Choroid plexus epithelial cell (primary cell): Measurements from ENCODE around the gene SMIM32.
A peak's percentile ranks its signal among the peaks of the same experiment; 100 is the strongest.

ENCODE experiments used
- DNase-seq: peaks from one replicate; pipeline ENCODE4 v3.0.0-alpha.2; 2010; ENCODE audit warnings: low read depth
- H3K4me3 ChIP-seq: 2 replicates; pipeline ENCODE4 v1.5.1; 2011; ENCODE audit warnings: low read depth, mild to moderate bottlenecking, control low read depth, low read length, moderate library complexity
- TF ChIP-seq, protein P1 (sequence below): conservative IDR thresholded peaks from 2 replicates; pipeline ENCODE4 v1.5.1; 2011; ENCODE audit warnings: low read depth, mild to moderate bottlenecking, control low read depth, inconsistent platforms, low read length, moderate library complexity

Gene SMIM32

DNA sequence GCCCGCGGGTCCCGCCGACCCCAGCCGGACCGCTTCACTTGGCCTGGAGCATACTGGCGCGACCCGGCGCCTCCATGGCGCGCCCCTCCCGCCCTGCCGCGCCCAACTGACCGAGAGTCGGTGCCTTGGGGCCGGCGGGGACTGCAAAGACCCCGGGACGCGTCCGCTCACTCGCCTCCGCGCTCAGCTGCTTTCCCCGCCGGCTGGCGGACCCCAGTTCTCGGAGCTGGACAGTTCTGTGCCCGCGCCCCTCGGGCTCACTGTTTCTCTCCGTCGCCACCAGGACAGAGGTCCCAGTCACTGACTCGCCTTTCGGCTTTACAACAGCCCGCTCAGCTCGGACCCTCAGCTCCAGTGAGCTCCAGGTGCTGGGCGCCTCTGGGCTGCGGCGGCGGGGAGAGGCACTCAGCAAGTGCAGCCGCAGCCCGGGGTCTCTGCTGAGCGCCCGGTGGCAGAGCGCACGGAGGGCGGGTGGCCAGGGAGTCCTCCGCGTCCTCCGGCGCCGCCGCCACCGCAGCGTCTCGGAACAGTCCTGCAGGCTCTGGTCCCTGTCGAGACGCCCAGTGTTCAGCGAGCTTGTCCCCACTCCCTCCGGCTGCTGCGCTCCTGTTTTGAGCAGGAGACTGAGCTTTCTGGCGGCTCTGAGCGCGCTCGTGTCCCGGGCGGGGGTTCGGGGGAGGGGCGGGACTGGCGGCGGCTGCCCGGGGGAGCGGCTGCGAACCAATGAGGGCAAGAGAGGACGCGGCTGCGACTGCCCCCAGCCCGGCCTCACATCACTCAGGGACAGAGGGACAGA, at the start of gene SMIM32:
TSS of gene SMIM32 (minus strand) at position 637 of the 796 bp plus-strand sequence. CDS start 638 bp downstream, outside the sequence.
- TF ChIP-seq, protein P1, sequence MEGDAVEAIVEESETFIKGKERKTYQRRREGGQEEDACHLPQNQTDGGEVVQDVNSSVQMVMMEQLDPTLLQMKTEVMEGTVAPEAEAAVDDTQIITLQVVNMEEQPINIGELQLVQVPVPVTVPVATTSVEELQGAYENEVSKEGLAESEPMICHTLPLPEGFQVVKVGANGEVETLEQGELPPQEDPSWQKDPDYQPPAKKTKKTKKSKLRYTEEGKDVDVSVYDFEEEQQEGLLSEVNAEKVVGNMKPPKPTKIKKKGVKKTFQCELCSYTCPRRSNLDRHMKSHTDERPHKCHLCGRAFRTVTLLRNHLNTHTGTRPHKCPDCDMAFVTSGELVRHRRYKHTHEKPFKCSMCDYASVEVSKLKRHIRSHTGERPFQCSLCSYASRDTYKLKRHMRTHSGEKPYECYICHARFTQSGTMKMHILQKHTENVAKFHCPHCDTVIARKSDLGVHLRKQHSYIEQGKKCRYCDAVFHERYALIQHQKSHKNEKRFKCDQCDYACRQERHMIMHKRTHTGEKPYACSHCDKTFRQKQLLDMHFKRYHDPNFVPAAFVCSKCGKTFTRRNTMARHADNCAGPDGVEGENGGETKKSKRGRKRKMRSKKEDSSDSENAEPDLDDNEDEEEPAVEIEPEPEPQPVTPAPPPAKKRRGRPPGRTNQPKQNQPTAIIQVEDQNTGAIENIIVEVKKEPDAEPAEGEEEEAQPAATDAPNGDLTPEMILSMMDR: no peak

DNA sequence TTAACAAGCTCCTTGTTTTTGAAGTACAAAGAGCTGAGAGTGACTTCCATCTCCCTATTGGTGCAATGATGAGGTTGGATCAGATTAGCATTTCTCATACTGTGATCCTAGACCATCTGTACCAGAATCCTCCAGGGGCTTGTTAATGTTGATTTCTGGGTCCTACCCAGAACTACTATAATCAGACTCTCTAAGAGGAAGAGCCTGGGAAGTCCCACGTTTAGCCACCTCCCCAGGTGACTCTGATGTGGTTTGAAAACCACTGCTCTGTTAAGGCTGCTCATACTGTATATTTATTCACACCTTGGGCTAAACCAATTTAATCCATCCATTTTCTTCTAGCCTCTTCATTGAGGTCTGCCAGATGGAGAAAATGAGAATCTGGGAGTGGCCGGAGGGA, 49.6 kb upstream of the SMIM32 start:
- TF ChIP-seq, protein P1: no peak
- DNase-seq: no peak
- no peak overlapping the region for H3K4me3 ChIP-seq

More for the DNA sequence above, at the start of gene SMIM32:
- H3K4me3 ChIP-seq: peak within 1 kb of the TSS; percentile 34
- DNase-seq: peak; percentile 9

DNA sequence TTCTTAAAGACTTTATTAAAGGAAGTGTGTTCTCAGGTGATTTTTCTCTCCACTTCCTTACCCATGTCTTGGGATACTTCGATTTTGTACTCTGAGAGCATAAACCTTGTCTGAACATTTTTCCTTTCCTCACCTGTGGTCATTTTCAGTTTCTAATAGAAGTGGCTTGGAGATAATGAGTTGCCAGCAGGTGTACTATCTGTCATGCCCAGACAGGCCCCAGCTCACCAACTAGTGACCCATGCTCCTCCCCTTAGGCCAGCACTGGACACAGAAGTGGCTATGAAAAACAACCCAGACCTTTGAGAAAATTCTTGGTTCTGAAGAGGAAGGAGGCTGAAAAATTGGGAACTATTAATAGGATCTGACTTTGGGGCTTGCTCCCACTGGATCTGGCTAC, 49.2 kb upstream of the SMIM32 start:
- TF ChIP-seq, protein P1: no peak
- no peak for DNase-seq
- H3K4me3 ChIP-seq: no peak overlapping the region

DNA sequence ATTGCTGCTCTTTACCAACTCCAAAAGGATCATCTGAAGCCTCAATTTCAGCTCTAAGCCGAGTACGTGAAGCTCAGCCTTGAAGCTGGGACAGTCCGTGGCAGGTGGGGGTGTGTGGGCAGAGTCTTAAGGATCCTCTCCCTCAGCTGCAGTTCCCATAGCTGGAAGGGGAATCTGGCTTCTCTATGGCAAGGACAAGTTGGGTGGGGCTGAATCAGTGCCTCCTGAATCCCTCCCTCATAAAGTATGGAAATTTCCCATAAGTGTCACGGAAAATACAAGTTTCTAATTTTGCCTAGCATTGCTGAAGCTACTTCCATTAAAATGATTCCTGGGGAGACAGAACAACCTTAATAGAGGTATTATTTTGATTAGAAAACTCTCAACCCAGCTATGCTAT, 47.9 kb upstream of the SMIM32 start:
- TF ChIP-seq, protein P1: no peak
- no peak overlapping the region for H3K4me3 ChIP-seq
- DNase-seq: no peak

DNA sequence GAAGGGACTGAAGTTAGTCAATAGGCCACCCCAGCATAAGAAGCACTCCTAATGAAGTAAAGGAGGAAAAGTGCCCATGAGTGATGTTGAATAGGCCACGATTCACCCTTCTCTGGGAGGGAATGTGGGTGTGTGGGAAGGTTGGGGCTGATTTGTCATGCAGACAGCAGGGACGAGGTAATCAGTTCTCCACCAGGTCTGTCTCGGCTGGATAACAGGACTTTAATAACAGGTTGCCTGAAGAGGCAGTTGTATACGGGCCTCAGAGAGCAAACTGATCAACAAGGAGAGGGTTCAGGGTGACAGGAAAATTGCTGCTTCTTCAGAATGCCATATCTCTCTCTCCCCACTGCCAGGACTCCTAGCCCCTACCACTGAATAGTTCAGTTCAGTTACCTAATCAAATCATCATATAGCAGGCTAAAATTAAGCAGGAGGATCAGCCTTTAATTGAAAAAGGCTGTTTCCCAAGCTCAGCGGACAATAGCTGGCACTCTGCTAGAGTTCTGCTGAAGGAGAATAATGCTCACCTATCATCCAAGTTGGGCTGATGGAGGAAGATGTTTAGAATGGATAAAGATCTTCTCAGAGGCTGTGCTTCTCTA, 43.6 kb upstream of the SMIM32 start:
- no peak overlapping the region for H3K4me3 ChIP-seq
- no peak for DNase-seq
- TF ChIP-seq, protein P1: no peak

GRCh38 chr5:136235321-136235720, 42.4 kb upstream of the SMIM32 start:
- TF ChIP-seq, protein P1: no peak
- H3K4me3 ChIP-seq: no peak overlapping the region
- no peak for DNase-seq

GRCh38 chr5:136232316-136232715, 39.4 kb upstream of the SMIM32 start:
- TF ChIP-seq, protein P1: no peak
- H3K4me3 ChIP-seq: no peak overlapping the region
- no peak for DNase-seq
